ENCODE measurements around the gene SCAANT1.

SCAANT1 gene

DNA sequence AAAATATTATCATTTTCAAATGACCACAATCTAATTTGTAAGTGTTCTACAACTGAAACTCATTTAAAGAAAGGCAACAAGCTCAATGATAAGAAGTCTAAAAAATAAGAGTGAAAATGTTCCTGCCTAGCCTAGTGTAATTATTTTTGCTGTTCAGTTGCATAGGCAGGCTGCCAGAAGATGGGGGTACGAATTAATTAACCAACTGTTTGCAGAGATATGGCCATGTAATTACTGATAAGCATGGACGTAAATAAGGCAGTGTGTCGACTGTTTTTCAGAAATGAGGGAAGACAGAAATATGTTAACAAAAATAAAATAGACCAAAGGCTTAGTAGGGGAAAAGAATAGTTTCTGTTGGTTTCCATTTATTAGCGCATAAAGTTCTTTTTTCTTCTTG lies 24.7 kb upstream of the SCAANT1 start:
- Histone ChIP-seq H4K20me1 (ENCODE audit: low read depth, low read length) (peaks cover 20% of the 10 kb centered on the region; the same call in 1 of the 2 replicates), H3K4me2 (ENCODE audit: low read depth, low read length, poor library complexity, severe bottlenecking) (no peak overlapping the region), H3K9ac (ENCODE audit: low read length) (no peak overlapping the region), H3K4me3 (ENCODE audit: insufficient read depth, low read length, poor library complexity, severe bottlenecking) (no peak overlapping the region), H3K9me3 (ENCODE audit: insufficient read depth, low read length) (no peaks in the 10 kb centered on the region), H2AFZ (ENCODE audit: low read depth, low read length, severe bottlenecking) (no peak overlapping the region), H3K27ac (ENCODE audit: low read depth, low read length) (no peak overlapping the region), H3K9me2 (replicated peaks; ENCODE audit: insufficient read depth, low read length) (no peaks in the 10 kb centered on the region), H3F3A (ENCODE audit: insufficient read depth) (no peaks in the 10 kb centered on the region), H3K27me3 (ENCODE audit: low read length) (no peaks in the 10 kb centered on the region), H3K36me3 (ENCODE audit: low read length) (no peaks in the 10 kb centered on the region), H3K79me2 (ENCODE audit: insufficient read depth, low read length) (peaks cover 96% of the 10 kb centered on the region)
- TF ChIP-seq EZH2phosphoT487 (conservative IDR thresholded peaks at IDR 0.05; ENCODE audit: low read length) (no peak), CTCF (IDR thresholded peaks at IDR 0.05; ENCODE audit: insufficient read depth, low read length, poor library complexity, severe bottlenecking) (no peak)

DNA sequence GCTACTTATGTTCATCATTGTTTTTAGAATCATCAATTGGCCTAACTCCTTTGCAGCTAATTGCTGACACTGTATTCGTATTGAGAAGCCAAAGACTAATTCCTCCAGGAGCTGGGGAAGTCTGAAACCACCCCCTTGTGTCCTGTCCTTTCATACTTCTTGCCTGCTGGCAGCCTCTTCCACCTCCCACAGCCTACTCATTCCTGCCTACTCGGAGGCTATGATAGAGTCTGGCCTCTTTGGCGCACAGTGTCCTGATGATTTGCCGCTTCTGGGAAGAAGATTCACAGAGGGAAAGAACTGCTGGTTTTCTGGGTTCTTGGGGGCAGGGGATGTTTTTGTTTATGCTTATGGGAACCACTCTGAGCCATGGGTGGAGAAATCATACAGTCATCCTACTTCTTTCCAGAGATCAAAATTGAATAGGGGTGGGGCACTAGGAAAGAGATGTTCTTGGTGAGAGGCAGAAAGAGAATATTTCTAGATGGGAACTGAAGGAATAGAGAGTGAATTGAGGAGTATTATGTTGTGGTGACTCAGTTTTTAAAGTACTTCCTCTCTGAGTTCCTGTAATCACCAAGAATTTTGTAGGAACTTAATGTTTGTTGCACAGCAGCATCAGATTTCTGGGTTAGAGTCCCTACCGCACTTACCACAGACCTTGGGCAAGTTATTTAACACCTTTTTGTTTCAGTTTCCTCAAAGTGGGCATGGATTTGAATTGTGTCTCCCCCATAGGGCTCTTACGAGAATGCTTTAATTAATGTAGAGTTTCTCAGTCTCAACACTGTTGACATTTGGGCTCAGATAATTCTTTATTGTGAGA lies 22.1 kb upstream of the SCAANT1 start:
- no peaks in the 10 kb centered on the region for H3K27me3 ChIP-seq (ENCODE audit: low read length)
- H3K79me2 ChIP-seq (ENCODE audit: insufficient read depth, low read length): peaks cover 95% of the 10 kb centered on the region
- H3K4me2 ChIP-seq (ENCODE audit: low read depth, low read length, poor library complexity, severe bottlenecking): no peak overlapping the region
- H3K9me3 ChIP-seq (ENCODE audit: insufficient read depth, low read length): no peaks in the 10 kb centered on the region
- no peak overlapping the region for H3K4me3 ChIP-seq (ENCODE audit: insufficient read depth, low read length, poor library complexity, severe bottlenecking)
- TF ChIP-seq EZH2phosphoT487 (conservative IDR thresholded peaks at IDR 0.05; ENCODE audit: low read length) (no peak), CTCF (IDR thresholded peaks at IDR 0.05; ENCODE audit: insufficient read depth, low read length, poor library complexity, severe bottlenecking) (no peak)
- no peak overlapping the region for H2AFZ ChIP-seq (ENCODE audit: low read depth, low read length, severe bottlenecking)
- H3K27ac ChIP-seq (ENCODE audit: low read depth, low read length): no peak overlapping the region
- no peaks in the 10 kb centered on the region for H3K9me2 ChIP-seq (replicated peaks; ENCODE audit: insufficient read depth, low read length)
- H4K20me1 ChIP-seq (ENCODE audit: low read depth, low read length): peaks cover 18% of the 10 kb centered on the region; the same call in 1 of the 2 replicates
- H3K36me3 ChIP-seq (ENCODE audit: low read length): no peaks in the 10 kb centered on the region
- H3K9ac ChIP-seq (ENCODE audit: low read length): no peak overlapping the region
- H3F3A ChIP-seq (ENCODE audit: insufficient read depth): no peaks in the 10 kb centered on the region

DNA sequence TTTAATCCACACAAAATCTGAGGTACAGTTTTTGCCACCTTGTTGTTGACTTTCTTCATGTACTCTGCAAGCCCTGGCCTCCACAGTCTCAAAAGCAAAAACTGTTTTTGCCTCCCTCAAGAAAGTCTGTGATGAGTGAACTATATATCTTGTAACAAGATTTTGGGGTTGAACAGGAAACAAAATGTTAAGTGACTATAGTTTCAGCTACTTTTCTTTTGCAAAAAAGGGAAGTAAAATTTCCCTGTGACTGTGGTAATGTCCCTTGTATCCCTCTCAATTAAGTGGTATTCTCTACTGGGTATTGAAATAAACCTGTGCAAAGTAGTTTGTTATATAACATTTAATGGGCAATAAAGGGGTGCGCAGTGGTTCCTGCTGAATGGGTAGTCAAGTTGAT lies 21.3 kb upstream of the SCAANT1 start:
- Histone ChIP-seq H3K4me3 (ENCODE audit: insufficient read depth, low read length, poor library complexity, severe bottlenecking) (no peak overlapping the region), H3K4me2 (ENCODE audit: low read depth, low read length, poor library complexity, severe bottlenecking) (peak overlapping the region; percentile 35), H3K27ac (ENCODE audit: low read depth, low read length) (peak overlapping the region; percentile 54), H3F3A (ENCODE audit: insufficient read depth) (no peaks in the 10 kb centered on the region), H3K9me2 (replicated peaks; ENCODE audit: insufficient read depth, low read length) (no peaks in the 10 kb centered on the region), H2AFZ (ENCODE audit: low read depth, low read length, severe bottlenecking) (no peak overlapping the region), H3K79me2 (ENCODE audit: insufficient read depth, low read length) (peaks cover 96% of the 10 kb centered on the region), H3K9me3 (ENCODE audit: insufficient read depth, low read length) (no peaks in the 10 kb centered on the region), H3K9ac (ENCODE audit: low read length) (peak overlapping the region; percentile 6; the same call in 1 of the 2 replicates), H3K27me3 (ENCODE audit: low read length) (no peaks in the 10 kb centered on the region), H4K20me1 (ENCODE audit: low read depth, low read length) (peaks cover 18% of the 10 kb centered on the region; the same call in 1 of the 2 replicates), H3K36me3 (ENCODE audit: low read length) (no peaks in the 10 kb centered on the region)
- TF ChIP-seq EZH2phosphoT487 (conservative IDR thresholded peaks at IDR 0.05; ENCODE audit: low read length) (no peak), CTCF (IDR thresholded peaks at IDR 0.05; ENCODE audit: insufficient read depth, low read length, poor library complexity, severe bottlenecking) (no peak)
